Liver (tissue), 9 donors: Measurements from ENCODE around the gene ANKRD23. TPM values are rescaled to one million over a fixed set of nuclear protein-coding genes. Genes with fewer than 3 reads are reported as not detected.

Experiments used
- DNase-seq: peaks from one replicate; pipeline ENCODE4 v3.0.0-alpha.2; 2017; ENCODE audit warnings: low spot score
- H3K27ac ChIP-seq, 2 donors: one replicate each; pipeline ENCODE4 v1.7.0; 2013; ENCODE audit warnings: inconsistent platforms in 2 of 2, low read length in 2 of 2, control low read depth in 1 of 2, low read depth in 1 of 2, mild to moderate bottlenecking in 1 of 2
- H3K27me3 ChIP-seq, 4 donors: one replicate each; pipeline versions ENCODE4 v1.6.1 to v1.7.0; 2013; ENCODE audit warnings: low read length in 3 of 4, inconsistent platforms in 1 of 4, mild to moderate bottlenecking in 1 of 4, moderate library complexity in 1 of 4; ENCODE audit not compliant: control insufficient read depth in 4 of 4, insufficient read depth in 4 of 4
- H3K36me3 ChIP-seq, 4 donors: one replicate each; pipeline versions ENCODE4 v1.6.1 to v1.7.0; 2013; ENCODE audit warnings: low read length in 3 of 4, mild to moderate bottlenecking in 3 of 4, low read depth in 1 of 4, moderate library complexity in 1 of 4; ENCODE audit not compliant: control insufficient read depth in 4 of 4, insufficient read depth in 3 of 4
- H3K4me1 ChIP-seq, 4 donors: one replicate each; pipeline versions ENCODE4 v1.6.1 to v1.7.0; 2013; ENCODE audit warnings: low read length in 3 of 4, mild to moderate bottlenecking in 3 of 4, moderate library complexity in 1 of 4; ENCODE audit not compliant: control insufficient read depth in 4 of 4, insufficient read depth in 4 of 4
- H3K4me3 ChIP-seq, 3 donors: one replicate each; pipeline versions ENCODE4 v1.6.1 to v1.7.0; 2013; ENCODE audit warnings: low read length in 3 of 3, control low read depth in 1 of 3, low read depth in 1 of 3, mild to moderate bottlenecking in 1 of 3
- H3K9ac ChIP-seq, 2 donors: one replicate each; pipeline ENCODE4 v1.7.0; 2013; ENCODE audit warnings: low read length in 2 of 2, mild to moderate bottlenecking in 2 of 2, moderate library complexity in 2 of 2, control low read depth in 1 of 2, low read depth in 1 of 2
- H3K9me3 ChIP-seq, 4 donors: one replicate each; pipeline versions ENCODE4 v1.6.1 to v1.7.0; 2013; ENCODE audit warnings: low read length in 3 of 4; ENCODE audit not compliant: control insufficient read depth in 4 of 4
- ATF3 ChIP-seq: IDR thresholded peaks from 2 replicates; pipeline ENCODE4 v1.6.1; 2016; ENCODE audit warnings: antibody characterized with exemption
- CTCF ChIP-seq: fragments of 150-350 bp; IDR thresholded peaks from 2 replicates; pipeline ENCODE4 v1.5.1; 2017; ENCODE audit warnings: improper control_type of control experiment, low read depth, low read length; ENCODE audit not compliant: missing input control
- EGR1 ChIP-seq, 2 donors: IDR thresholded peaks; 2 replicates each; pipeline ENCODE4 v1.6.1; 2016 to 2018; ENCODE audit warnings: antibody characterized with exemption in 2 of 2, low read depth in 2 of 2
- FOXA1 ChIP-seq: IDR thresholded peaks from 2 replicates; pipeline ENCODE4 v1.6.1; 2016; ENCODE audit warnings: antibody characterized with exemption
- FOXA2 ChIP-seq: IDR thresholded peaks from 2 replicates; pipeline ENCODE4 v1.6.1; 2016; ENCODE audit warnings: antibody characterized with exemption
- GABPA ChIP-seq, 2 donors: IDR thresholded peaks in 1 of 2; conservative IDR thresholded peaks in 1 of 2; 2 replicates each; pipeline ENCODE4 v1.6.1; 2016; ENCODE audit warnings: antibody characterized with exemption in 2 of 2, mild to moderate bottlenecking in 1 of 2, moderate library complexity in 1 of 2
- HNF4A ChIP-seq, 2 donors: conservative IDR thresholded peaks; 2 replicates each; pipeline ENCODE4 v1.6.1; 2016; ENCODE audit warnings: antibody characterized with exemption in 2 of 2, mild to moderate bottlenecking in 2 of 2
- HNF4G ChIP-seq: IDR thresholded peaks from 2 replicates; pipeline ENCODE4 v1.6.1; 2016; ENCODE audit warnings: antibody characterized with exemption
- JUND ChIP-seq, 2 donors: IDR thresholded peaks; 2 replicates each; pipeline ENCODE4 v1.6.1; 2016; ENCODE audit warnings: antibody characterized with exemption in 2 of 2
- MAX ChIP-seq: IDR thresholded peaks from 2 replicates; pipeline ENCODE4 v1.6.1; 2016; ENCODE audit warnings: antibody characterized with exemption
- NR2F2 ChIP-seq: IDR thresholded peaks from 2 replicates; pipeline ENCODE4 v1.6.1; 2016; ENCODE audit warnings: antibody characterized with exemption
- RAD21 ChIP-seq, 2 donors: IDR thresholded peaks; 2 replicates each; pipeline ENCODE4 v1.6.1; 2016; ENCODE audit warnings: antibody characterized with exemption in 2 of 2, mild to moderate bottlenecking in 2 of 2
- REST ChIP-seq: IDR thresholded peaks from 2 replicates; pipeline ENCODE4 v1.6.1; 2016; ENCODE audit warnings: antibody characterized with exemption, mild to moderate bottlenecking
- RXRA ChIP-seq, 2 donors: IDR thresholded peaks; 2 replicates each; pipeline ENCODE4 v1.6.1; 2017 to 2018; ENCODE audit warnings: antibody characterized with exemption in 2 of 2, mild to moderate bottlenecking in 1 of 2
- SP1 ChIP-seq: IDR thresholded peaks from 2 replicates; pipeline ENCODE4 v1.6.1; 2018; ENCODE audit warnings: antibody characterized with exemption, mild to moderate bottlenecking
- TAF1 ChIP-seq: conservative IDR thresholded peaks from 2 replicates; pipeline ENCODE4 v1.6.1; 2016; ENCODE audit warnings: antibody characterized with exemption, mild to moderate bottlenecking
- YY1 ChIP-seq: IDR thresholded peaks from 2 replicates; pipeline ENCODE4 v1.6.1; 2016; ENCODE audit warnings: antibody characterized with exemption, mild to moderate bottlenecking
- ZBTB33 ChIP-seq: IDR thresholded peaks from 2 replicates; pipeline ENCODE4 v1.6.1; 2016; ENCODE audit warnings: antibody characterized with exemption
- WGBS: extraction: QIAGEN DNeasy Blood & Tissue Kit; methylation state at CpG from one replicate; pipeline ENCODE4 v1.1.7; 2013; 5-methylcytosine and 5-hydroxymethylcytosine counted together
- polyA plus RNA-seq, 2 donors: library from polyadenylated mRNA; stranded (reverse) in 1 of 2; unstranded in 1 of 2; fragments of 200-250 nt in 1 of 2; fragments of >200 nt in 1 of 2; fragmentation: Nextera tagmentation in 1 of 2; extraction: Ambion mirVana in 1 of 2; gene quantifications; one replicate each; pipeline versions ENCODE4 v1.2.1 to v1.2.3, GENCODE V29; 2013 to 2015
- total RNA-seq, 2 donors: library from RNA; depleted of rRNA; stranded (reverse); fragments of >200 nt; gene quantifications; one replicate each; pipeline ENCODE4 v1.2.3, GENCODE V29; 2014
- donor health status: healthy.
- donor health status: healthy.
- donor health status: healthy.
- donor health status: healthy.
- donor health status: healthy.

Gene ANKRD23
- total and polyA plus RNA-seq, 4 donors = 0.82 to 4.2 (median 1.9) TPM

- peaks cover 5 to 11% (median 10%) of the 10 kb centered on the region in 4 donors for H3K4me1 ChIP-seq
- 76% methylated on average over 10 of the region's 10 CpGs for WGBS
- no peaks in the 10 kb centered on the region for H3K9me3 ChIP-seq
- peaks cover 3 to 20% (median 12%) of the 10 kb centered on the region in 4 donors for H3K36me3 ChIP-seq
- peak overlapping the region in 1 of 2 donors; percentile 1 for H3K27ac ChIP-seq
- no peaks in the 10 kb centered on the region for H3K27me3 ChIP-seq
- no peak overlapping the region for H3K9ac ChIP-seq
- no peak for DNase-seq
- no peak overlapping the region for H3K4me3 ChIP-seq
- TF ChIP-seq RXRA (IDR thresholded peaks at IDR 0.05) (no peak), ZBTB33 (no peak), EGR1 (IDR thresholded peaks at IDR 0.05; ENCODE audit: low read depth in 2 of 2) (no peak), CTCF (no peak), TAF1 (no peak), SP1 (no peak), HNF4G (no peak), ATF3 (no peak), FOXA2 (no peak), NR2F2 (no peak)
Measured at GRCh38 chr2:96847586-96847985, 3.8 kb upstream of the ANKRD23 start.

- Histone ChIP-seq H3K27ac (no peak overlapping the region), H3K36me3 (peaks cover 3 to 17% (median 10%) of the 10 kb centered on the region in 4 donors), H3K9me3 (no peaks in the 10 kb centered on the region), H3K27me3 (no peaks in the 10 kb centered on the region), H3K4me3 (no peak overlapping the region), H3K4me1 (peaks cover 5 to 14% (median 10%) of the 10 kb centered on the region in 4 donors), H3K9ac (no peak overlapping the region)
- DNase-seq = no peak
- TF ChIP-seq SP1 = no peak
- no peak for TF ChIP-seq MAX
- no peak for TF ChIP-seq REST
- no peak for TF ChIP-seq FOXA2
- no peak for TF ChIP-seq YY1
- no peak for TF ChIP-seq JUND (IDR thresholded peaks at IDR 0.05)
- TF ChIP-seq RAD21 (IDR thresholded peaks at IDR 0.05) = no peak
- no peak for TF ChIP-seq RXRA (IDR thresholded peaks at IDR 0.05)
- TF ChIP-seq HNF4G = no peak
- TF ChIP-seq NR2F2 = no peak
- TF ChIP-seq ZBTB33 = no peak
- TF ChIP-seq EGR1 (IDR thresholded peaks at IDR 0.05; ENCODE audit: low read depth in 2 of 2) = no peak
- no peak for TF ChIP-seq CTCF
- no peak for TF ChIP-seq HNF4A (conservative IDR thresholded peaks at IDR 0.05)
- TF ChIP-seq TAF1 = no peak
- no peak for TF ChIP-seq FOXA1
- TF ChIP-seq ATF3 = no peak
- no peak for TF ChIP-seq GABPA (IDR thresholded peaks at IDR 0.05 in 1 of 2, conservative IDR thresholded peaks at IDR 0.05 in 1 of 2)
- WGBS = 96% methylated on average over 5 of the region's 5 CpGs
Measured at GRCh38 chr2:96846825-96847224, 3.0 kb upstream of the ANKRD23 start.
